HG03139 (cell line): Measurements from ENCODE around the gene THADA.

Experiments used
- ATAC-seq: cut with Tn5 transposase; IDR thresholded peaks from one replicate; pipeline ENCODE4 v1.9.1; 2021; ENCODE audit not compliant: unreplicated experiment

THADA gene

DNA sequence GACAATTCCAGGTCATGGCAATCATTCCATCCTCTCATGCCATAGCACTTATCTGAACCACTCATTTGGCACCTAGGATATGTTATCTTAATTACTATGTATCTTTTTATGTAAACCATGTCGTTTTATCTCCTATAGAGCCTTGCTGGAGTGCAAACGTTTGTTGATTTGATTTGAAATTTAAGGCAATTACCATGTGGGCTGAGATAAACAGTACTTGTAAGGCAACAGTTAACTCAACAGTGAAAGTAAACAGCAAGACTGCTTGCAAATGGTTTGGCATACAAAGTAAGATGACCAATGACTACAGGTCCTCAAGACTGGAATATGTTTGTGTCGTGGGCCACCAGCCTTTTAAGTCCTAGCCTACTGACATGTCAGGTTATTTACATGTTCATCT lies 235.7 kb downstream of the THADA start:
- ATAC-seq: no peak

- no peak for ATAC-seq
Measured at GRCh38 chr2:43358410-43359201, 237.2 kb downstream of the THADA start.

GRCh38 chr2:43356774-43357173 lies 239.1 kb downstream of the THADA start:
- ATAC-seq: no peak

GRCh38 chr2:43355399-43355798 lies 240.4 kb downstream of the THADA start:
- no peak for ATAC-seq

GRCh38 chr2:43349904-43350303 lies 245.9 kb downstream of the THADA start:
- ATAC-seq: no peak

GRCh38 chr2:43348908-43349661 lies 246.8 kb downstream of the THADA start:
- ATAC-seq: no peak

DNA sequence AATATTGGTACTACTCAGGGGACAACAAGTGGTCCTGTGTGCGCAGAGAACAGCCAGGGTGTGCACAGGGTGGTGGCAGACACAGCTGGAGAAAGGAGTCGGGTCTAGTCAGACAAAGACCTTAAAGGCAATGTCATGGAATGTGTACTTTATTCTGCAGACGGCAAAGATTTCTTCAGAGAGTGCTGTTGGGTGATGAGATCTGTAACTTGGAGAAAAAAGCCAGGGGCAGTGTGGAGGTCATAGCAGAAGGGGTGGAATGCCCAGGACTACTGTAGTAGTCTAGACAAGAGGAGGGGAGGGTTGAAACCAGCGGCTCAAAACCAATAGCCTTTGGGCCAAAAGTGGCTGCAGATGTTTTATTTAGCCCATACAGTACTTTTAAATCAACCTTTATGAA lies 248.1 kb downstream of the THADA start:
- no peak for ATAC-seq

GRCh38 chr2:43346602-43347567 lies 249.0 kb downstream of the THADA start:
- ATAC-seq: no peak

DNA sequence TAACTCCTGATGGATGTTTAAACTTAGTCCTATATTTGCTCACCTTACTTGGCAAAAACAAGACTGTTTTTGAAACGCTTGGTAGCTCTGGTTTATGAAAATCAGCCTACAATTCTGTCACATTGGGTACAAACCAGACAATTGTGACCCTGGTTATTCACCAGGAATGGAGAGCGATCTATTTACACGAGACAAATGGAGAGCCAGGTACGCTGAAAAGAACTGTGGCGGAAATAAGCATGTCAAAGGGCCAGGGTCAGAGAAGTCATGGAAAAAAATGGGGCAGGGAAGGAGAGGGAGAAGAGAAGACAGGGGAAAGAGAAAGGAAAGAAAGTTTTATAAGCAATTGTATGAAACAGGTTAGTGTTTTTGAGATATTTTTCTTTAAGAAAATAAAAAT lies 250.0 kb downstream of the THADA start:
- ATAC-seq: no peak

- no peak for ATAC-seq
Measured at GRCh38 chr2:43345391-43345813, 250.4 kb downstream of the THADA start.

- ATAC-seq: no peak
Measured at GRCh38 chr2:43344868-43345373, 250.9 kb downstream of the THADA start.

GRCh38 chr2:43343573-43344304 lies 252.1 kb downstream of the THADA start:
- no peak for ATAC-seq

- no peak for ATAC-seq
Measured at GRCh38 chr2:43341959-43342757, 253.7 kb downstream of the THADA start.

DNA sequence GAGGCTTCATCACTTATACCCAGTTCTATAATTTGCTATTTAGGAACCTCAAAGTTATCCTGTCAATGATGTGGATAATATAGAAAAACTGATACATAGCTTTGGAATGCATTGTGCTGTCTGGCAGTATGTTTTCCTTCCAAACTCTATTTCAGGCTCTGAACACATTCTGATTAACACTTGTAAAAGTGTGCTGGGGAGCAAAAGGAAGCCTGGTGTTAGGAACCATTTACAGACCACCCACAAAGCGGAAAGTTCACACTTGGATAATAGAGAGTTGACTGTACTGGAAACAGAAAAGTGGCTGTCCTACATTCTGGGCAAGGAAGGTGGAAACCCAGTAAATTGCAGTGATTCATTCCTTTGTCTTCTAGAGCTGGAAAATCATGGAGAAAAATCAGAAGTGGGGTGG lies 254.9 kb downstream of the THADA start:
- no peak for ATAC-seq

- ATAC-seq: no peak
Measured at GRCh38 chr2:43340066-43340465, 255.8 kb downstream of the THADA start.

DNA sequence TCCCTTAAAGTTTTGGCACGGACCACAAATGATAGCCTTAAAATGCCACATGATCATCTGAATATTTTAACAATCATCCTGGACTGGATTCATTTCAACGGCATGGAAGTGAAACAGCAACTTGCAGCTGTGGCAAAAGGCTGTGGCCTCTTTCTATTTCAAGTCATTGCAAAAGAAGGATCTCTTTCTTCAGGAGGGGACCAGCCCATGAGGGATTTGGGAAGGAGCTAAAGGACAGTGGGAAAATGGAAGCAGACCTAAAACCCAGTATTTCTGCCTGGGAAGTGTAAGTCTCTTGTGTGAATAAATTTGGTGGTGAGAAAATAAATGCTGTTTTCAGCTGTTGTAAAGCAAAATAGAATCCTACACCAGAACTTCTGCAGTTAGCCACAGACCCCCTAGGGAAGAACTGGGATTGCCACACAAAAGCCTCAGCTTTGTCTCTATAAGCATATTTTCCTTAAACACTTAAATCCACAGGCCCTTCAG lies 262.1 kb downstream of the THADA start:
- no peak for ATAC-seq

DNA sequence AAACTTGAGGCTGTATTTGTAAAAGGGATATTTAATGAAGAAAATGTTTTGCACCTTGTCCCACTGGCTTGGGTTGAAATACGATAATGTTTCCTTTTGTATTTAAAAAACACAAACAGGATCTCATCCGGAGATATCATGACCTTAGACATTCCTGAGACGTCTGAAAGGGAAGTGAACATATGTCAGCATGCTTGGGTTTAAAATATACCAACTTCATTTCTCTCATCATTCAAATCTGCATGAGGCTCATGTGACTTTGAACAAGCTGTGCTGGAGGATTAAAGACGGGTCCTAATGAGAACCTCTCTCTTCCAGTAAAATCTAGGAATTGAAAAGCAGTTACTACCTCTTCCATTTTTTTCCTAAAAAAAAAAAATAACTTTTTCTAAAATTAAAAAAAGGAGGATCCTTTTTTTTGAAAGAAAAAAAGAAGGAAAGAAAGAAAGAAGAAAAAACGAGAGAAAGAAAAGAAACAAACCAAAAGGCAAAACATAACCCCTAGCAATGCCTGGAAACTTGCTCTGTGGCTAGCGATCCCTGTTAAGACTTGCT lies 262.7 kb downstream of the THADA start:
- no peak for ATAC-seq

GRCh38 chr2:43332653-43333052 lies 263.2 kb downstream of the THADA start:
- no peak for ATAC-seq

- ATAC-seq: no peak
Measured at GRCh38 chr2:43331422-43331821, 264.4 kb downstream of the THADA start.
